ENCODE measurements around the gene LBHD1.

DNA sequence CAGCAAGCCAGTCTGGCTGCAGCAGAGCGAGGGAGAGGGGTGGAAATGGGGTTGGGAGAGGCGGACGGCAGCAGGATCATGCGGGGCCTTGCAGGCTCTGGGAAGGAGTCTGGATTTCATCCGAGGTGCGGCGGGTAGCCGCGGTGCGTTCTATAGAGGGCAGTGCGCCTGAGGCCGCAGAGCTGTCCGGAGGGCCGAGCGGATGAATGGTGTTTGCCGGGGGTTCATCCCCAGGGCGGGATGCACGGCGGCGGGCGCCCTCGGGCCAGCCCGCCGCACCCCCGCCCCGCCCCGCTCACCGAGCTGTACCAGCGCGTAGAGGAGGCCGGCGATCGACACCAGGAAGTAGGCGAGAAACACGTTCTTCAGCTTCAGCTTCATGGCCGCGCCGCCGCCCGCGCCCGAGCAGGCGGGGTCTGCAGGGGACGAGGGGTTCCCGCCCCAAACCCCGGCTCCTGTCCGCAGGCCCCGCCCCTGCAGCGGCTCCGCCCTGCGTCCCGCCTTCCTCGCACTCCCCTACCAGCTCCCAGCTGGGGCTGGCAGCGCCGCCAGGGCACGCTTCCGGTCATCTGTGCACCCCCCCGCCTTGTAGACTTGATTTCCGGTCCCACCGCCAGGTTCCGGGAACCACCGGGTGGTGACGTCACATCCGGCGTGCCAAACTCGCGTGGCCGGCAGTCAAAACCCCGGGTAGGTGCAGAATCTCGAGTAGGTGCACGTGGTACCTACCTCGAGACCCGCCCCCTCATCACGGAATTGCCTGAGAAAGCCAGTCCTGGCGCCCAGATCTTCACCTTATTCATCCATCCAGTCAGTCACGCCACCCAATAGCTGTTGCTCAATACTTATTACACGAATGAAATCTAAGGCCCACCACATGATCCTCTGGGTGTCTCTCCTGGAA lies 50.2 kb downstream of the LBHD1 start, which contains the start of gene B3GAT3:
- TF ChIP-seq, protein P1, sequence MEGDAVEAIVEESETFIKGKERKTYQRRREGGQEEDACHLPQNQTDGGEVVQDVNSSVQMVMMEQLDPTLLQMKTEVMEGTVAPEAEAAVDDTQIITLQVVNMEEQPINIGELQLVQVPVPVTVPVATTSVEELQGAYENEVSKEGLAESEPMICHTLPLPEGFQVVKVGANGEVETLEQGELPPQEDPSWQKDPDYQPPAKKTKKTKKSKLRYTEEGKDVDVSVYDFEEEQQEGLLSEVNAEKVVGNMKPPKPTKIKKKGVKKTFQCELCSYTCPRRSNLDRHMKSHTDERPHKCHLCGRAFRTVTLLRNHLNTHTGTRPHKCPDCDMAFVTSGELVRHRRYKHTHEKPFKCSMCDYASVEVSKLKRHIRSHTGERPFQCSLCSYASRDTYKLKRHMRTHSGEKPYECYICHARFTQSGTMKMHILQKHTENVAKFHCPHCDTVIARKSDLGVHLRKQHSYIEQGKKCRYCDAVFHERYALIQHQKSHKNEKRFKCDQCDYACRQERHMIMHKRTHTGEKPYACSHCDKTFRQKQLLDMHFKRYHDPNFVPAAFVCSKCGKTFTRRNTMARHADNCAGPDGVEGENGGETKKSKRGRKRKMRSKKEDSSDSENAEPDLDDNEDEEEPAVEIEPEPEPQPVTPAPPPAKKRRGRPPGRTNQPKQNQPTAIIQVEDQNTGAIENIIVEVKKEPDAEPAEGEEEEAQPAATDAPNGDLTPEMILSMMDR (conservative IDR thresholded peaks at IDR 0.05; ENCODE audit: low read depth, low read length), result no peak
- no peak for TF ChIP-seq EZH2 (IDR thresholded peaks at IDR 0.05; ENCODE audit: borderline replicate concordance, low read depth, low read length, poor library complexity, severe bottlenecking)
